K562 (cell line): ENCODE data around the gene ITPKA.

Experiments
- EP300 ChIP-seq: IDR thresholded peaks from 2 replicates; pipeline ENCODE4 v1.6.1; 2012; ENCODE audit warnings: low read length, improper control_type of control experiment
- EZH2 ChIP-seq: IDR thresholded peaks from 2 replicates; pipeline ENCODE4 v1.6.1; 2012; ENCODE audit warnings: low read depth, mild to moderate bottlenecking, inconsistent platforms, low read length, borderline replicate concordance
- GTF2F1 ChIP-seq: IDR thresholded peaks from 2 replicates; pipeline ENCODE4 v1.6.1; 2011; ENCODE audit warnings: low read depth, low read length, improper control_type of control experiment

- TF ChIP-seq GTF2F1 (no peak), EP300 (no peak), EZH2 (no peak)
Measured at GRCh38 chr15:41520636-41521035, 27.0 kb downstream of the ITPKA start.
